ENCODE results near the gene TIMP2. TPM values are rescaled to one million over a fixed set of nuclear protein-coding genes. Genes with fewer than 3 reads are reported as not detected.

TIMP2 gene
- total and polyA plus RNA-seq, 2 of the 8 experiments (the other 6 are each of a cell fraction or from before 2014, with no cell fraction given): 18.2 to 43.3 TPM

DNA sequence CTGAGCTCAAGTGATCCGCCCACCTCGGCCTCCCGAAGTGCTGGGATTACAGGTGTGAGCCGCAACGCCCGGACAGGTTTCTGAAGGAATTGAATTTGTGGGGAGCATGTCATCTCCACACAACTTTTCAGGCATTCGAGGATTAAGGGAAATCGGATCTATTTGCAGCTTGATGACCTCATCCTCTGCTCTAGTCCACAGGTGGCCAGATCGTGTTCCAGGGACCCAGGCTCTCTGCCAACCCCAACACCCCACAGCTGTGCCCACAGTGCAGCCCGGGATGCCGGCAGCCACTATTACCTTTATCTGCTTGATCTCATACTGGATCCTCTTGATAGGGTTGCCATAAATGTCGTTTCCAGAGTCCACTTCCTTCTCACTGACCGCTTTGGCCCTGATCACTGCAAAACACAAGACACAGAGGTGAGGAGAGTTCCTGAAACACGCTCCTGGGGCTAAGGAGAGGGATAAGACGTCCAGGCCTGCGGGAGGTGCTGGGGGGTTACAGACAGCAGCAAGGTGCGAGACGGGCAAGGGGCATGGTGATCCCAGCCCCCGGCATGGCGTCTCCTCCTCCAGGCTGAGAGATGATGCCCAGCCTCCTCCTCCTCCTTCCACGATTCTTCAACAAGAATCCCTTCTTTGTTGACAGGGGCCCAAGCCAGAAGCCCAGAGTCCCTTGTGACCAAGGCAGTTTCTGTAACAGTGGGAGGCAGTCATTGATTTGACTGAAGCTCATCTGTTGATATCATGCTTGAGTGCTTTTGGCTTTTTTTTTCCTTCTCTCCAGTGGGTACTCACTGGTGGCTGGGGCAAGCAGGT, 51.5 kb downstream of the TIMP2 start:
- no peaks in the 10 kb centered on the region; a peak in 1 of 7 replicates for H3K4me1 ChIP-seq (replicated peaks in 1 of 4; ENCODE audit: control insufficient read depth in 3 of 4, insufficient read depth in 4 of 4, low read length in 3 of 4)
- FAIRE-seq (no peak), DNase-seq (ENCODE audit: low read depth in 1 of 2, low spot score in 2 of 2) (no peak)
- no peaks in the 10 kb centered on the region for H3K27me3 ChIP-seq (replicated peaks in 1 of 4; ENCODE audit: control insufficient read depth in 3 of 4, extremely low read depth in 1 of 4, insufficient read depth in 3 of 4, low read length in 3 of 4)
- CTCF ChIA-PET (ENCODE audit: partially characterized antibody): interaction anchor here (0.6 to 6.3 kb wide), 9 partner anchors 9 to 131 kb away, joined by 3 to 30 read pairs (median 4); no protein-coding TSS in a partner anchor
- no peak overlapping the region for H4K8ac ChIP-seq (ENCODE audit: extremely low read depth, insufficient read depth, low read length)
- H2AFZ ChIP-seq (ENCODE audit: low read length): no peak overlapping the region
- peaks cover under 1 to 4% of the 10 kb centered on the region in 2 experiments for H4K20me1 ChIP-seq (replicated peaks in 1 of 2; ENCODE audit: control insufficient read depth in 1 of 2, insufficient read depth in 2 of 2, low read length in 2 of 2)
- no peaks in the 10 kb centered on the region for H3K79me2 ChIP-seq (ENCODE audit: control insufficient read depth in 1 of 2, insufficient read depth in 2 of 2, low read length in 2 of 2)
- POLR2A ChIA-PET (ENCODE audit: partially characterized antibody): interaction anchor here (0.6 to 1.0 kb wide), 2 partner anchors 25 to 34 kb away, joined by 3 to 4 read pairs; no protein-coding TSS in a partner anchor
- H3K4me2 ChIP-seq (ENCODE audit: insufficient read depth in 1 of 2, low read depth in 2 of 2, low read length in 2 of 2): no peak overlapping the region
- no peak overlapping the region for H4K5ac ChIP-seq (ENCODE audit: insufficient read length, low read depth, low read length)
- no peaks in the 10 kb centered on the region for H3K9me3 ChIP-seq (ENCODE audit: insufficient read depth in 2 of 2, low read depth in 1 of 2, low read length in 1 of 2)
- no peak overlapping the region for H2BK5ac ChIP-seq (ENCODE audit: low read depth, low read length)
- no peak overlapping the region for H3K56ac ChIP-seq (replicated peaks; ENCODE audit: insufficient read length, low read depth, low read length)
- H3K23me2 ChIP-seq (ENCODE audit: low read depth, low read length): no peaks in the 10 kb centered on the region
- no peak overlapping the region; the same call in 1 of the 2 replicates for H2BK12ac ChIP-seq (ENCODE audit: low read depth, low read length)
- H3K9ac ChIP-seq (replicated peaks in 1 of 4; ENCODE audit: extremely low read depth in 1 of 4, low read depth in 3 of 4, low read length in 3 of 4): no peak overlapping the region
- H4K91ac ChIP-seq (replicated peaks; ENCODE audit: insufficient read length, low read length): no peak overlapping the region
- no peak overlapping the region for H3K14ac ChIP-seq (ENCODE audit: insufficient read length)
- no peak overlapping the region for H3K4ac ChIP-seq (replicated peaks; ENCODE audit: insufficient read length, low read depth, low read length)
- H3K27ac ChIP-seq (ENCODE audit: low read depth, low read length): no peak overlapping the region
- no peak overlapping the region for H3K4me3 ChIP-seq (ENCODE audit: extremely low read depth in 1 of 4, insufficient read depth in 2 of 4, low read depth in 3 of 4, low read length in 4 of 4)
- no peak overlapping the region for H3K18ac ChIP-seq (ENCODE audit: extremely low read depth, low read length)
- H2BK15ac ChIP-seq (ENCODE audit: low read length): no peak overlapping the region
- H3K79me1 ChIP-seq (ENCODE audit: low read depth, low read length): no peaks in the 10 kb centered on the region; the same call in 1 of the 2 replicates
- 93% methylated on average over 21 of the region's 21 CpGs; no CpG with 5 or more reads in 1 of the 2 experiments for WGBS, 2 experiments (ENCODE audit: extremely low coverage in 1 of 2, insufficient coverage in 1 of 2, insufficient read length in 1 of 2, insufficient replicate concordance in 2 of 2, low coverage in 1 of 2, low lambda C conversion rate in 2 of 2, missing lambda C conversion rate in 1 of 2)
- no peak overlapping the region for H2BK120ac ChIP-seq (replicated peaks; ENCODE audit: low read depth, low read length)
- no peak overlapping the region for H2BK20ac ChIP-seq (ENCODE audit: low read length)
- H2AK5ac ChIP-seq (ENCODE audit: low read depth, low read length): no peak overlapping the region
- no peak for TF ChIP-seq FOSL1 (IDR thresholded peaks at IDR 0.05; ENCODE audit: insufficient read depth, low read depth, low read length)
- TF ChIP-seq SAP30 (IDR thresholded peaks at IDR 0.05; ENCODE audit: insufficient read depth, insufficient replicate concordance, low read length): no peak
- TF ChIP-seq RAD21 (IDR thresholded peaks at IDR 0.05 in 1 of 2, conservative IDR thresholded peaks at IDR 0.05 in 1 of 2; ENCODE audit: low read depth in 2 of 2, low read length in 2 of 2): no peak
- TF ChIP-seq JUND (IDR thresholded peaks at IDR 0.05; ENCODE audit: low read length): no peak
- no peak for TF ChIP-seq RFX5 (IDR thresholded peaks at IDR 0.05; ENCODE audit: borderline replicate concordance, low read depth, low read length)
- no peak for TF ChIP-seq GTF2F1 (IDR thresholded peaks at IDR 0.05; ENCODE audit: borderline replicate concordance, low read depth, low read length)
- TF ChIP-seq POLR2AphosphoS5 (IDR thresholded peaks at IDR 0.05; ENCODE audit: low read depth, low read length): no peak
- H3K23ac ChIP-seq (ENCODE audit: insufficient read length): no peak overlapping the region
- peaks cover 0 to 16% (median 6%) of the 10 kb centered on the region in 4 experiments; a peak in 3 of 8 replicates for H3K36me3 ChIP-seq (ENCODE audit: control insufficient read depth in 2 of 4, insufficient read depth in 4 of 4, low read length in 3 of 4)

Measured in H1 (cell line).